A673 (cell line): ENCODE data around the gene DENND5A. TPM values are rescaled to one million over a fixed set of nuclear protein-coding genes. Genes with fewer than 3 reads are reported as not detected.
A peak's percentile ranks its signal among the peaks of the same experiment; 100 is the strongest.

Source experiments
- BruUV-seq: library from RNA; stranded (reverse); fragments of 400-500 nt; replicated peaks from 2 replicates; lab custom pipeline; 2021; lab: Mats Ljungman, UMichigan
- CTCF ChIA-PET: fragments of 300-600 bp; sonication (Branson Sonifier 250); formaldehyde crosslinking; loops from one replicate; lab custom pipeline; 2022; ENCODE audit warnings: antibody characterized with exemption; lab: Charles Lee
- POLR2A ChIA-PET: fragments of 300-600 bp; sonication (Branson Sonifier 250); formaldehyde crosslinking; loops from one replicate; lab custom pipeline; 2022; ENCODE audit warnings: antibody characterized with exemption; ENCODE audit not compliant: low non-redundant PET; lab: Charles Lee
- DNase-seq: peaks from one replicate; pipeline ENCODE4 v3.0.0-alpha.2; 2015; ENCODE audit warnings: low spot score
- H3K27ac ChIP-seq: fragments of 200-600 bp; sonication (generic); 2 replicates; pipeline ENCODE4 v1.5.1; 2016; ENCODE audit warnings: mixed run types, low read depth, mild to moderate bottlenecking, mixed read lengths, antibody characterized with exemption, low read length; ENCODE audit not compliant: poor library complexity, severe bottlenecking
- H3K27me3 ChIP-seq: fragments of 200-600 bp; sonication (generic); replicated peaks from 2 replicates; pipeline ENCODE4 v1.6.1; 2017; ENCODE audit warnings: mixed run types, low read depth, mild to moderate bottlenecking, mixed read lengths, antibody characterized with exemption, low read length; ENCODE audit not compliant: insufficient read depth, poor library complexity
- H3K36me3 ChIP-seq: fragments of 200-600 bp; sonication (generic); 2 replicates; pipeline ENCODE4 v1.6.1; 2016; ENCODE audit warnings: mixed run types, mild to moderate bottlenecking, mixed read lengths, antibody characterized with exemption, low read length; ENCODE audit not compliant: insufficient read depth, poor library complexity, severe bottlenecking
- H3K4me1 ChIP-seq: fragments of 200-600 bp; sonication (generic); 2 replicates; pipeline ENCODE4 v1.6.1; 2017; ENCODE audit warnings: mixed run types, mild to moderate bottlenecking, mixed read lengths, antibody characterized with exemption, low read length; ENCODE audit not compliant: insufficient read depth, poor library complexity, severe bottlenecking
- H3K4me3 ChIP-seq: fragments of 200-600 bp; sonication (generic); 2 replicates; pipeline ENCODE4 v1.5.1; 2016; ENCODE audit warnings: low read depth, mixed run types, mild to moderate bottlenecking, mixed read lengths, low read length; ENCODE audit not compliant: poor library complexity, severe bottlenecking
- H3K9me3 ChIP-seq: fragments of 200-600 bp; sonication (generic); 2 replicates; pipeline ENCODE4 v1.6.1; 2016; ENCODE audit warnings: mixed run types, low read depth, mild to moderate bottlenecking, mixed read lengths, antibody characterized with exemption, low read length; ENCODE audit not compliant: poor library complexity, severe bottlenecking
- CTCF ChIP-seq: fragments of 300-800, 200-600 bp; sonication (generic); conservative IDR thresholded peaks from 2 replicates; pipeline ENCODE4 v1.5.1; 2017; ENCODE audit warnings: low read depth, mild to moderate bottlenecking, antibody characterized with exemption, low read length, moderate library complexity, mixed read lengths
- EZH2 ChIP-seq: fragments of 200-600 bp; sonication (generic); IDR thresholded peaks from 2 replicates; pipeline ENCODE4 v1.6.1; 2017; ENCODE audit warnings: borderline replicate concordance, low read depth, mild to moderate bottlenecking, mixed read lengths, antibody characterized with exemption, low read length; ENCODE audit not compliant: poor library complexity, severe bottlenecking
- intact Hi-C: fragments of 100-400 bp; cut with micrococcal nuclease; formaldehyde crosslinking; loops from one replicate; pipeline ENCODE4 v1.10.0; 2022; ENCODE audit not compliant: unreplicated experiment
- total RNA-seq: library from RNA; stranded (reverse); gene quantifications from 2 replicates; pipeline ENCODE4 v1.2.3, GENCODE V29; 2021

Gene DENND5A
- total RNA-seq, 1 experiment from 2014 or later = 65.4 TPM

DNA sequence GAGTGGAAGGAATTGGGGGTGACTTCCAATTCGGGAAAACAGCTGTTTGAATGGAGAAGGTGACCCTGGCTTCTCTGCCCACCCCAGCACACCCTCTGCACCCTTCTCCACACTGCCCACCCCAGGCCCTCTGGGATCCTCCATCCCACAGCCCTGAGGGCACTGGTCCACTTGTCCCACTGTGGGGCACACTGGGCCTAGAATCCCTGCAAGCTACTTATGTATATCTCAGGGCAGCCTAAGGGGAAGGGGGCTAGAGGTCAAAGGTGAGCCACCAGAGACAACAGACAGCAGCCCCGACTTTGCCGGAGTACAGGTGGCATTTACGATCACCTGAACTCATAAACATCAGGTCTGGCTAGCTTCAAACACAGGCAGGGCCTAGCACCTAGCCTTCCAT lies 173.1 kb downstream of the DENND5A start:
- CTCF ChIA-PET = no interaction called here
- no peak for DNase-seq
- Histone ChIP-seq H3K9me3 (no peaks in the 10 kb centered on the region), H3K27me3 (peaks cover 22% of the 10 kb centered on the region), H3K27ac (no peak overlapping the region), H3K36me3 (no peaks in the 10 kb centered on the region), H3K4me1 (no peaks in the 10 kb centered on the region), H3K4me3 (no peak overlapping the region)
- no peak for TF ChIP-seq EZH2
- TF ChIP-seq CTCF = no peak
- intact Hi-C loops = no loop called here
- POLR2A ChIA-PET = no interaction called here
- no TSS peak for BruUV-seq

DNA sequence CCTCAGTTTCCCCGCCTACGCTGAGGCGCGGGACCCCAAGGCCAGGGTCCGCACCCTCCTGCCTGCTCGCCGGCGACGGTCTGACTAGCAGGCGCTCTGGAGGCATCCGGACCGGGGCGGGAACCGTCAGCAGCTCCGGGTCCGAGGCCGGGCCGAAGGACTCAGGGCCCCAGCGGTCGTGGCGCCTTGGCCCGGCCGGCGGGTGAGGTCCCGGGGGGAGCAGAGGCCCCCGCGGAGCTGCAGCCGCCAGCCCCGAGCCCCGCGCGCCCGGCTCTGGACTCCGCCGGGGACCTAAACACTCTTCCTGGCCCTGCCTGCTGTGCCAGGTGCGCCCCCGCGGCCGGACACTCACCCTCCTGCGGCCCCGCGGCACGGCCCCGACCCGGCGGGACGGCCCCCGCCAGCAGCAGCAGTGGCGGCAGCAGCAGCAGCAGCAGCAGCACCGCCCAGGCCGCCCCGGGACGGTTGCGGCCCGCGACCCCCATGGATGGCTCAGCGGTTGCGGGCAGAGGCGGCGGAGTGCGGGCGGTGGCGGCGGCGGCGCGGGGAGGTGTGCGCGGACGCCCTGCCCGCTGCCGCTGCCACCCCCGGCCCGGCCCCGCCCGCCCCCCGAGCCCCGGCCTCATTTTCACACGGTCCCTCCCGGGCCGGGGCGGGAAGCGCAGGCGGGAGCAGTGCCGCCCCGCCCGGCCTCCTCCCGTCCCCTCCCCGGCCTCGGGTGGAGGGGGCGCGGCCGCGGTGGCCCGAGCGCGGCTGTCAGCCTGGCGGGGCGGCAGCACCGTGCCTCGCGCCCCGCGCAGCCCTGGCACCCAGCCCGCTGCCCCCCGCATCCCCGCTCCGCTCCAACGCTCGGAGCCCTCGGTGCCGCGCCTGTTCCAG lies 173.9 kb downstream of the DENND5A start, which contains the start of gene SCUBE2:
Gene SCUBE2, minus strand, starts transcription at position 556 of the 879 bp plus-strand sequence. Its CDS starts 71 bp downstream, at position 485.
- no peak within 1 kb of the TSS for H3K27ac ChIP-seq
- no peaks in the 10 kb centered on the region for H3K36me3 ChIP-seq
- TF ChIP-seq EZH2 (peak; percentile 50), CTCF (no peak)
- intact Hi-C loops = no loop called here
- BruUV-seq = no TSS peak
- no peaks in the 10 kb centered on the region for H3K9me3 ChIP-seq
- peaks cover 22% of the 10 kb centered on the region for H3K27me3 ChIP-seq
- no peak for DNase-seq
- H3K4me1 ChIP-seq = no peaks in the 10 kb centered on the region
- CTCF ChIA-PET = no interaction called here
- POLR2A ChIA-PET = no interaction called here
- peak within 1 kb of the TSS; percentile 30 for H3K4me3 ChIP-seq

- Histone ChIP-seq H3K4me3 (no peak overlapping the region), H3K27ac (no peak overlapping the region), H3K27me3 (peaks cover 22% of the 10 kb centered on the region), H3K36me3 (no peaks in the 10 kb centered on the region), H3K9me3 (no peaks in the 10 kb centered on the region), H3K4me1 (no peaks in the 10 kb centered on the region)
- CTCF ChIA-PET = no interaction called here
- POLR2A ChIA-PET = no interaction called here
- intact Hi-C loops = no loop called here
- TF ChIP-seq CTCF = no peak
- no peak for TF ChIP-seq EZH2
- DNase-seq = no peak
- BruUV-seq = no TSS peak
These were observed 174.6 kb downstream of the DENND5A start for GRCh38 chr11:9090488-9091043.
